Panc1 (cell line): ENCODE data around the gene CD320. TPM values are rescaled to one million over a fixed set of nuclear protein-coding genes. Genes with fewer than 3 reads are reported as not detected.

Experiments used
- ATAC-seq: fragments of 200-7000 bp; cut with Tn5 transposase; 2 replicates; pipeline ENCODE4 v1.9.1; 2020; ENCODE audit warnings: mild to moderate bottlenecking, moderate library complexity
- BruUV-seq: library from RNA; stranded (reverse); fragments of 400-500 nt; replicated peaks from 2 replicates; lab custom pipeline; 2021; lab: Mats Ljungman, UMichigan
- CTCF ChIA-PET: fragments of 300-600 bp; sonication (Branson Sonifier 250); formaldehyde crosslinking; loops from one replicate; lab custom pipeline; 2022; ENCODE audit warnings: antibody characterized with exemption; lab: Charles Lee
- POLR2A ChIA-PET: fragments of 300-600 bp; sonication (Branson Sonifier 250); formaldehyde crosslinking; loops from one replicate; lab custom pipeline; 2022; ENCODE audit warnings: antibody characterized with exemption; lab: Charles Lee
- DNase-seq: peaks from one replicate; pipeline ENCODE4 v3.0.0-alpha.2; 2010; ENCODE audit warnings: low read depth, low spot score
- H3K27ac ChIP-seq: 2 replicates; pipeline ENCODE4 v1.5.1; 2011; ENCODE audit warnings: mild to moderate bottlenecking, low read length, inconsistent platforms
- H3K27me3 ChIP-seq: fragments of 200-500 bp; sonication (Bioruptor generic); 2 replicates; pipeline ENCODE4 v1.6.0; 2014; ENCODE audit warnings: low read length, inconsistent platforms; ENCODE audit not compliant: control insufficient read depth, insufficient read depth
- H3K36me3 ChIP-seq: fragments of 200-500 bp; sonication (Bioruptor generic); 2 replicates; pipeline ENCODE4 v1.5.1; 2014; ENCODE audit warnings: inconsistent platforms, mild to moderate bottlenecking, low read length, moderate library complexity; ENCODE audit not compliant: control insufficient read depth, insufficient read depth
- H3K4me1 ChIP-seq: 2 replicates; pipeline ENCODE4 v1.5.1; 2011; ENCODE audit warnings: inconsistent platforms, mild to moderate bottlenecking, low read length, moderate library complexity; ENCODE audit not compliant: control insufficient read depth, insufficient read depth
- H3K4me3 ChIP-seq, 2 experiments: 2 replicates each; pipeline ENCODE4 v1.5.1; 2011 to 2012; ENCODE audit warnings: low read depth in 2 of 2, low read length in 2 of 2, mild to moderate bottlenecking in 2 of 2, inconsistent platforms in 1 of 2, moderate library complexity in 1 of 2
- H3K9me3 ChIP-seq: fragments of 200-500 bp; sonication (Bioruptor generic); 2 replicates; pipeline ENCODE4 v1.5.1; 2014; ENCODE audit warnings: low read depth, mild to moderate bottlenecking, inconsistent platforms, low read length, moderate library complexity; ENCODE audit not compliant: control insufficient read depth, insufficient read depth
- SIN3A ChIP-seq: IDR thresholded peaks from 2 replicates; pipeline ENCODE4 v1.6.1; 2012; ENCODE audit warnings: low read depth, mild to moderate bottlenecking, low read length, moderate library complexity, borderline replicate concordance; ENCODE audit not compliant: insufficient read depth
- in situ Hi-C: cut with HindIII; loops from 2 replicates; pipeline ENCODE4 v1.10.0; 2016; ENCODE audit warnings: low sequenced_read_pairs, low pct_unique_long_range_greater_than_20kb
- intact Hi-C: fragments of 100-400 bp; cut with micrococcal nuclease; formaldehyde crosslinking; loops from one replicate; pipeline ENCODE4 v1.10.0; 2022; ENCODE audit not compliant: unreplicated experiment
- total RNA-seq: library from RNA; stranded (reverse); gene quantifications from one replicate; pipeline ENCODE4 v1.2.1, GENCODE V29; 2021; ENCODE audit not compliant: unreplicated experiment
- TF ChIP-seq, protein P1 (sequence below): fragments of 450-650 bp; IDR thresholded peaks from 2 replicates; pipeline ENCODE4 v1.5.1; 2017; ENCODE audit warnings: mild to moderate bottlenecking

CD320 gene
- total RNA-seq, 1 experiment from 2014 or later = 120 TPM

DNA sequence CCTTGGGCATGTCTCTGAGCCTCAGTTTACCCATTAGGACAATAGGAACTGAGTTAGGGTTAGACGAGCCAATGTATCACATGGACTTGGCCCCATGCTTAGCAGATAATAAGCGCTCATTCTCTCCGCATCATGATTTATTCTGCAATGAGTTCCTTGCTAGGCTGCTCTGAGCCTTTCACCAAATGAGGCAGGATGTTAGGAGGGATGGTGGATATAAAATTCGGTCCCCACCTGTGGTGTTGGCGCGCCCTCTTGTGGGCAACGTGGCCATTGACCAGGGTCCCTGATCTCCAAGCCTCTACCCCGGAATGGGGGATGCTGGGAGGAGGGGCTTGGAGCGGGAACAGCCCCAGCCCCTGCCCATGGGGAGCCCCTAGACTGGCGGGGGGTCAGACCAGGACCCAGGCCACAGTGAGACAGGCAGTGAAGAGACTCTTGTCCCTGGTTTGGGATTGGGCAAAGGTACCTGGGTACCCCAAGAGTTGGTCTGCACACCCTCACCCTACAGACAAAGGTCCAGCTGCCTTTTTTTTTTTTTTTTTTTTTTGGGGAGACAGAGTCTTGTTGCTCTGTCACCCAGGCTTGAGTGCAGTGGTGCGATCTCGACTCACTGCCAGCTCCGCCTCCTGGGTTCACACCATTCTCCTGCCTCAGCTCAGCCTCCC lies 55.1 kb downstream of the CD320 start:
- Histone ChIP-seq H3K27me3 (no peaks in the 10 kb centered on the region), H3K27ac (no peak overlapping the region), H3K36me3 (no peaks in the 10 kb centered on the region), H3K9me3 (no peaks in the 10 kb centered on the region), H3K4me3 (no peak overlapping the region), H3K4me1 (no peaks in the 10 kb centered on the region)
- TF ChIP-seq, protein P1, sequence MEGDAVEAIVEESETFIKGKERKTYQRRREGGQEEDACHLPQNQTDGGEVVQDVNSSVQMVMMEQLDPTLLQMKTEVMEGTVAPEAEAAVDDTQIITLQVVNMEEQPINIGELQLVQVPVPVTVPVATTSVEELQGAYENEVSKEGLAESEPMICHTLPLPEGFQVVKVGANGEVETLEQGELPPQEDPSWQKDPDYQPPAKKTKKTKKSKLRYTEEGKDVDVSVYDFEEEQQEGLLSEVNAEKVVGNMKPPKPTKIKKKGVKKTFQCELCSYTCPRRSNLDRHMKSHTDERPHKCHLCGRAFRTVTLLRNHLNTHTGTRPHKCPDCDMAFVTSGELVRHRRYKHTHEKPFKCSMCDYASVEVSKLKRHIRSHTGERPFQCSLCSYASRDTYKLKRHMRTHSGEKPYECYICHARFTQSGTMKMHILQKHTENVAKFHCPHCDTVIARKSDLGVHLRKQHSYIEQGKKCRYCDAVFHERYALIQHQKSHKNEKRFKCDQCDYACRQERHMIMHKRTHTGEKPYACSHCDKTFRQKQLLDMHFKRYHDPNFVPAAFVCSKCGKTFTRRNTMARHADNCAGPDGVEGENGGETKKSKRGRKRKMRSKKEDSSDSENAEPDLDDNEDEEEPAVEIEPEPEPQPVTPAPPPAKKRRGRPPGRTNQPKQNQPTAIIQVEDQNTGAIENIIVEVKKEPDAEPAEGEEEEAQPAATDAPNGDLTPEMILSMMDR = peak; percentile 87
- TF ChIP-seq SIN3A = no peak
- intact Hi-C loops (loop anchor here (1.0 kb wide), 2 partner anchors 95 to 309 kb away; no protein-coding TSS in a partner anchor), in situ Hi-C loops (no loop called here)
- CTCF ChIA-PET = interaction anchor here (0.7 kb wide), 1 partner anchor 95 kb away, joined by 6 read pairs; no protein-coding TSS in a partner anchor
- ATAC-seq (peak; percentile 94), DNase-seq (peak; percentile 46)
- no TSS peak for BruUV-seq
- POLR2A ChIA-PET = interaction anchor here (0.6 kb wide), 3 partner anchors 10 to 333 kb away, joined by 3 to 4 read pairs (median 4); no protein-coding TSS in a partner anchor

Other genes starting within 250 kb of the CD320 start
- gene FBN3, start 158.8 kb downstream of the CD320 start, total RNA-seq = 0.10 TPM
- gene CERS4, start 99.0 kb downstream of the CD320 start, total RNA-seq = 11.6 TPM
- 36.8 TPM for gene NDUFA7, start 13.0 kb upstream of the CD320 start, total RNA-seq
- gene RPS28, start 13.1 kb upstream of the CD320 start, total RNA-seq = 1,096 TPM
- gene KANK3, start 34.9 kb upstream of the CD320 start, total RNA-seq = 1.2 TPM
- 46.6 TPM for gene ANGPTL4, start 55.8 kb upstream of the CD320 start, total RNA-seq
- gene RAB11B, start 82.0 kb upstream of the CD320 start, total RNA-seq = 135 TPM
- 32.6 TPM for gene MARCHF2, start 104.9 kb upstream of the CD320 start, total RNA-seq
- 225 TPM for gene HNRNPM, start 136.6 kb upstream of the CD320 start, total RNA-seq
- gene PRAM1, start 194.3 kb upstream of the CD320 start, total RNA-seq = 0.15 TPM
- 37.1 TPM for gene ZNF414, start 205.8 kb upstream of the CD320 start, total RNA-seq